Common myeloid progenitor, CD34-positive (primary cell): ENCODE data around the gene CELA2A. TPM values are rescaled to one million over a fixed set of nuclear protein-coding genes. Genes with fewer than 3 reads are reported as not detected.

ENCODE experiments used
- CTCF ChIA-PET: fragments of 350-600 bp; sonication (Branson Sonifier 250); formaldehyde crosslinking; loops from one replicate; lab custom pipeline; 2021; ENCODE audit warnings: antibody characterized with exemption; lab: Charles Lee
- POLR2A ChIA-PET: fragments of 350-600 bp; sonication (Branson Sonifier 250); formaldehyde crosslinking; loops from one replicate; lab custom pipeline; 2021; ENCODE audit warnings: antibody characterized with exemption; lab: Charles Lee
- DNase-seq, 3 donors: peaks; one replicate each; pipeline versions ENCODE4 v3.0.0 to v3.0.0-alpha.2; 2013
- H3K27ac ChIP-seq, 2 experiments: 1 replicate in 1 of 2; 2 replicates in 1 of 2; pipeline ENCODE4 v1.7.0; 2013; ENCODE audit warnings: inconsistent platforms in 2 of 2, low read length in 2 of 2, mild to moderate bottlenecking in 2 of 2, low read depth in 1 of 2, moderate library complexity in 1 of 2; ENCODE audit not compliant: severe bottlenecking in 2 of 2, insufficient read depth in 1 of 2, poor library complexity in 1 of 2
- H3K27me3 ChIP-seq, 5 experiments: replicated peaks in 2 of 5; 1 replicate in 3 of 5; 2 replicates in 2 of 5; pipeline versions ENCODE4 v1.6.1 to v1.7.0; 2013; ENCODE audit warnings: low read length in 4 of 5, mild to moderate bottlenecking in 2 of 5, moderate library complexity in 2 of 5, inconsistent platforms in 1 of 5; ENCODE audit not compliant: insufficient read depth in 5 of 5, control insufficient read depth in 4 of 5
- H3K36me3 ChIP-seq, 4 experiments: 1 replicate in 2 of 4; 2 replicates in 2 of 4; pipeline versions ENCODE4 v1.6.1 to v1.7.0; 2013; ENCODE audit warnings: low read length in 3 of 4, control low read depth in 1 of 4, mild to moderate bottlenecking in 1 of 4; ENCODE audit not compliant: control insufficient read depth in 4 of 4, insufficient read depth in 4 of 4
- H3K4me1 ChIP-seq, 4 experiments: 1 replicate in 3 of 4; 2 replicates in 1 of 4; pipeline versions ENCODE4 v1.6.1 to v1.7.1; 2013; ENCODE audit warnings: low read length in 3 of 4, mild to moderate bottlenecking in 3 of 4, control low read depth in 1 of 4, inconsistent platforms in 1 of 4, moderate library complexity in 1 of 4; ENCODE audit not compliant: control insufficient read depth in 4 of 4, insufficient read depth in 4 of 4; ENCODE audit errors: control extremely low read depth in 1 of 4
- H3K4me3 ChIP-seq, 7 experiments: 1 replicate in 4 of 7; 2 replicates in 3 of 7; pipeline versions ENCODE4 v1.5.1 to v1.7.0; 2013; ENCODE audit warnings: mild to moderate bottlenecking in 7 of 7, low read length in 6 of 7, moderate library complexity in 6 of 7, inconsistent platforms in 2 of 7, low read depth in 2 of 7, control low read depth in 1 of 7; ENCODE audit not compliant: insufficient read depth in 4 of 7, control insufficient read depth in 1 of 7; ENCODE audit errors: extremely low read depth in 1 of 7
- H3K9me3 ChIP-seq, 5 experiments: 1 replicate in 4 of 5; 2 replicates in 1 of 5; pipeline versions ENCODE4 v1.6.1 to v1.7.1; 2013; ENCODE audit warnings: low read length in 4 of 5, mild to moderate bottlenecking in 2 of 5, inconsistent platforms in 1 of 5, low read depth in 1 of 5, moderate library complexity in 1 of 5; ENCODE audit not compliant: control insufficient read depth in 4 of 5, insufficient read depth in 2 of 5; ENCODE audit errors: control extremely low read depth in 1 of 5
- WGBS: methylation state at CpG from one replicate; pipeline ENCODE4 v1.1.5; 2013; ENCODE audit not compliant: insufficient coverage; 5-methylcytosine and 5-hydroxymethylcytosine counted together
- polyA plus RNA-seq: library from polyadenylated mRNA; unstranded; fragments of 120-200 nt; gene quantifications from one replicate; pipeline ENCODE4 v1.2.1, GENCODE V29; 2013

CELA2A gene
- not detected for polyA plus RNA-seq

DNA sequence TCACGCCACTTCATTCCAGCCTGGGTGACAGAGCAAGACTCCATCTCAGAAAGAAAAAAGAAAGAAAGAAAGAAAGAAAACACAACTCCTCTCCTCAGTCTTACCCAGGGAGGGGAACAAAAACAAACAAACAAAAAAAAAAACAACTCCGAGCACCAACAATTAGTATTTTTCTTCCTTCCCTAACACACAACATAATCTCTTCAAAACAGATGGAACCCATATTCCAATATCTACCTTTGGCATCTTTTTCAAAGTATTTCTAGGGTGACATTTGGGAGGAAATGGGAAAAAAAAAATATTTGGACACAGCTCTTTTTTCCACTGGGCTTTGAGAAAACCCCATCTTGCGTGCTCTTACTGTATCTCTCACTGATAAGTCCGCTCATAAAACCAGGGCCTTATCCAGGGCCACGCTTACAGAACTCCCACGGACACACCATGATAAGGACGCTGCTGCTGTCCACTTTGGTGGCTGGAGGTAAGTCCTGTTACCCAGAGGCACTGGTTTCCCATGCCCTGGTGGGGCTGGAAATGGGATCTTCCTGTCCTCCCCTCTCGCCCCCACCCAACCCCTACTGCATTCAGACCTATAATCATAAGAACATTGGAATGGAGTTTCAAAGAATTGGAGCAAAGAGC lies at the start of gene CELA2A:
Gene CELA2A, plus strand, starts transcription at position 420 of the 642 bp plus-strand sequence. Its CDS starts 22 bp downstream, at position 442.
- ChIA-PET POLR2A (no interaction called here), CTCF (no interaction called here)
- H3K27ac ChIP-seq, result no peak within 1 kb of the TSS
- H3K4me3 ChIP-seq, result no peak within 1 kb of the TSS
- no peaks in the 10 kb centered on the region for H3K27me3 ChIP-seq
- WGBS, result 100% methylated on average over 6 of the region's 8 CpGs
- DNase-seq, result no peak
- H3K36me3 ChIP-seq, result no peaks in the 10 kb centered on the region
- H3K4me1 ChIP-seq, result no peaks in the 10 kb centered on the region
- no peaks in the 10 kb centered on the region for H3K9me3 ChIP-seq

DNA sequence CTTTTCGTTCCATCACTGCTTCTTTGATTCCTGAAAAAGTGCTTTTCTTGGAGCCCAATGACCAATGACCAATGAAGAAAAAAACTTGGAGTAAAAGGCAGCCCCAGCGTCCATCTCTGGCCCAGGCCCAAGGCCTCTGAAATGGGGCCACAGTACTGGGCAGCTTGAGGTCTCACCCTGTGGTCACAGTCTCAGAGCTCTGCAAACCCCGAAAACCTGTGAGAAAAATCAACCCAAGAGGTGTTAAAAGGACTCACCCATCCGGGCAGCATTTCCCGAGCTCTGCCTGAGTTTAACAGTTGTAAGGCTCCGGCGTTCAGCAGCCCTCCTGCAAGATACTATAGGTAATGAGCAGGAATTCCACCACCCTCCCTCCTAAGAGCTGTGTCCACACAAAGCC lies 49.0 kb upstream of the CELA2A start:
- DNase-seq, result no peak
- Histone ChIP-seq H3K27ac (no peak overlapping the region), H3K27me3 (peaks cover 0 to 5% (median 0%) of the 10 kb centered on the region in 5 experiments), H3K4me1 (peaks cover 3 to 31% (median 27%) of the 10 kb centered on the region in 4 experiments), H3K36me3 (peaks cover 0 to 4% (median 0%) of the 10 kb centered on the region in 4 experiments), H3K9me3 (no peaks in the 10 kb centered on the region), H3K4me3 (no peak overlapping the region)
- ChIA-PET CTCF (interaction anchor here (2.1 to 3.5 kb wide), 2 partner anchors 22 to 84 kb away, joined by 7 to 16 read pairs; no protein-coding TSS in a partner anchor), POLR2A (interaction anchor here (1.5 kb wide), 1 partner anchor 10 kb away, joined by 3 read pairs; no protein-coding TSS in a partner anchor)
- 94% methylated on average over 6 of the region's 7 CpGs for WGBS

DNA sequence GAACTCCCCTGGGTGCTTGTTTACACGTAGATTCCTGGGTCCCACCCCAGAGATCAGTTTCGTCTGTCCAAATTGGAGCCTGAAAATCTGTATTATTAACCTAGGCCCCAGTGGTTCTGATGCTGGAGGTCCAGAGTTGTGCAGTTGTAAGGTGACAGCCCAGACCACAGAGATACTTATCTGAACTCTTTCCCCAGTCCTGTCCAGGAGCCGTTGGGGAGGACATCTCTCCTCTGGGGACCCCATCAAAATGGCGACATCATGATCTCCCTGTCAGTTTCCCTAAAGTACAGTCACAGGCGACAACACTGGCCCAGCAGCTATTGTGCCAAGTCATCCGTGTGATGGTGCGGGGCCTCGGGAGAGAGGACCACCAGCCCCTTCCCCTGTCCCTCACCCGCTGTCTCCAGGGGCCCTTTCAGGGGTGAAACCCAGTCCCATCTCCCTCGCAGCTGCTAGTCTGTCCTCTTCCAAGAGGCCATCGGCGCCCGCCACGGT lies 47.6 kb upstream of the CELA2A start:
- CTCF ChIA-PET, result interaction anchor here (1.3 to 3.5 kb wide), 3 partner anchors 23 to 85 kb away, joined by 3 to 16 read pairs (median 7); no protein-coding TSS in a partner anchor

DNA sequence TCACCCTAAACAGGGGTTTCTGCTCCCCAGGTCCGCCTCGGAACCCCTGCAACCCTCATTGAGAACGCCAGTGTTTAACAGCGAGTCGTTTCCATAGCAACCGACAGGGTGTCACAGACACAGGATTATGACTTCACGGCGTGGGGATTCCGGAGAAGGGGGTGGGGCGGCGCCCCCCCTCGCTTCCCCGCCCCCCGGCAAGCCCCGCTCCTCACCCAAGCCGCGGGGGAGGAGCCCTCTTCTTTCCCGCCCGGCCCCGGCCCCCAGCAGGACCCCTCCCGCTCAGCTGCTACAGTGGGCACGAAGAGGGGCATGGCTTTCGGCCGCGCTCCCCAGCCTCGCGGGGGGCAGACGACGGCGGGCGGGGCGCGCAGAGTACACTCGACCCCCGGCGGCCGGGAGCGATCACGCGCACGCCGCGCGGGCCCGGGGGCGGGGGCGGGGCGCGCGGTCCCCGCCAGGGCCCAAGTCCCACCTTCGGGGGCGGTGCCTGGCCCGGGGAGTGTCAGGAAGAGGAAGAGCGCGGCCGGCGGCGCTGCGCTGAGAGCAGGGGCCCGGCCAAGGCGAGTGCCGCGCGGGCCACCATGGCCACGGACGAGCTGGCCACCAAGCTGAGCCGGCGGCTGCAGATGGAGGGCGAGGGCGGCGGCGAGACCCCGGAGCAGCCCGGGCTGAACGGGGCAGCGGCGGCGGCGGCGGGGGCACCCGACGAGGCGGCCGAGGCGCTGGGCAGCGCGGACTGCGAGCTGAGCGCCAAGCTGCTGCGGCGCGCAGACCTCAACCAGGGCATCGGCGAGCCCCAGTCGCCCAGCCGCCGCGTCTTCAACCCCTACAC lies 46.9 kb upstream of the CELA2A start, which contains the start of gene EFHD2:
Gene EFHD2, plus strand, starts transcription at position 501 of the 835 bp plus-strand sequence. Its CDS starts 84 bp downstream, at position 585.
- Histone ChIP-seq H3K27ac (peak within 1 kb of the TSS; percentile 54 to 79), H3K36me3 (peaks cover 0 to 23% (median 9%) of the 10 kb centered on the region in 4 experiments), H3K4me1 (peaks cover 4 to 51% (median 45%) of the 10 kb centered on the region in 4 experiments), H3K27me3 (peaks cover 0 to 5% (median 0%) of the 10 kb centered on the region in 5 experiments), H3K4me3 (peak within 1 kb of the TSS; percentile 74 to 91 (median 80)), H3K9me3 (no peaks in the 10 kb centered on the region)
- CTCF ChIA-PET, result no interaction called here
- under 1% methylated on average over 67 of the region's 99 CpGs for WGBS
- peak; percentile 91 to 97 (median 97) for DNase-seq
- POLR2A ChIA-PET, result interaction anchor here (0.5 to 0.6 kb wide), 2 partner anchors 29 to 82 kb away, joined by 3 read pairs; no protein-coding TSS in a partner anchor

More for the DNA sequence above, 47.6 kb upstream of the CELA2A start:
- peaks cover 0 to 5% (median 0%) of the 10 kb centered on the region in 5 experiments for H3K27me3 ChIP-seq
- peaks cover 4 to 44% (median 39%) of the 10 kb centered on the region in 4 experiments for H3K4me1 ChIP-seq
- POLR2A ChIA-PET, result interaction anchor here (0.6 to 1.5 kb wide), 2 partner anchors 8 to 82 kb away, joined by 3 read pairs; no protein-coding TSS in a partner anchor
- H3K27ac ChIP-seq, result peak overlapping the region; percentile 54 to 79
- peak overlapping the region; percentile 74 to 91 (median 80) for H3K4me3 ChIP-seq
- H3K9me3 ChIP-seq, result no peaks in the 10 kb centered on the region
- no peak for DNase-seq
- whole genome bisulfite sequencing, result 28% methylated on average over 14 of the region's 14 CpGs
- H3K36me3 ChIP-seq, result peaks cover 0 to 16% (median 5%) of the 10 kb centered on the region in 4 experiments

DNA sequence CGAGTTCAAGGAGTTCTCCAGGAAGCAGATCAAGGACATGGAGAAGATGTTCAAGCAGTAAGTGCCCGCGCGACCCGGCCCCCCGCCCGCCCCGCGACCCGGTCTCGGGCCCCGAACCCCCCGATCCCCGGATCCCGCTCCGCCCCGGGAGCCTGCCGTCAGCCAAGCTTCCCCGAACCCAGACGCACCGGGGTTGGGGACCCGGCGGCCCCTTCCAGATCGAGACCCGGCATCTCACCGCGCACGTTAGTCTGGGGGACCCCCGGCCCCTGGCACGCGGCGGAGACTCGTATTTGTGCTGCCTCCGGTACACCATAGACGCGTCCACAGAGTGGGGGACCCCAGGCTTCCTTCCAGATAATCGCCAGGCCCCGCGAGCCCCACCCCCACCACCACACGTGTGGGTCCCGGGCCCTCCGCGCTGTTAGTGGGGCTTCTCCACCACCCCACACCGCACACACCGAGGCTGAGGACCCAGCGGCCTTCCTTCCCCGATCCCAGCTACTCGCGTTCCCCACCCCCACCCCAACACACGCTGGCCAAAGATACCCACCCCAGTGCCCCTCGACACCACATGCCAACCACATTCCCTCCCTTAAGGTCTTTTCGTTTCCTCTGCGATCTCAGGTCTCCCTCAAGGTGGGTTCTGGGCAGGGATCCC lies 46.2 kb upstream of the CELA2A start:
- Histone ChIP-seq H3K9me3 (no peaks in the 10 kb centered on the region), H3K4me1 (peaks cover 8 to 58% (median 51%) of the 10 kb centered on the region in 4 experiments), H3K36me3 (peaks cover 0 to 30% (median 10%) of the 10 kb centered on the region in 4 experiments), H3K27ac (peak overlapping the region; percentile 54 to 79), H3K27me3 (peaks cover 0 to 5% (median 0%) of the 10 kb centered on the region in 5 experiments), H3K4me3 (peak overlapping the region; percentile 74 to 91 (median 80))
- ChIA-PET CTCF (interaction anchor here (1.2 kb wide), 1 partner anchor 9 kb away, joined by 3 read pairs; no protein-coding TSS in a partner anchor), POLR2A (interaction anchor here (0.5 kb wide), 1 partner anchor 30 kb away, joined by 3 read pairs; no protein-coding TSS in a partner anchor)
- peak in 1 of 3 donors; percentile 51 for DNase-seq
- under 1% methylated on average over 51 of the region's 53 CpGs for WGBS

DNA sequence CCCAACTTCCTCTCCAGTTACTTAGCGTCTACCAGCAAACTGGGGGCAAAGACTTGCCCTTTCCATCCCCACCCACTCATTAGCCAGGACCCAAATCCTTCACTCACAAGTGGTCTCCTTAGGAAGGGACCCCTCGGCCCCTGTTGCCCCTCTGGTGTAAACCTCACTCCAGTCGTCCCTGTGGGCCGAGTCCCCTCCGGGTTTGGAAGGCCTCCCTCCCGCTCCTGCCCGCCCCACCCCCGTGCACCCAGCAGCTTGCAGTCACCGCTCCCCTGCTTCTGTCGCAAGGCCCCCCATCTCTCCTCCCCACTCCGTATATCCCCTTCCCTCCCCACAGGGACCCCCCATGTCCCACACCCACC lies 45.7 kb upstream of the CELA2A start:
- no peak for DNase-seq
- Histone ChIP-seq H3K9me3 (no peaks in the 10 kb centered on the region), H3K4me3 (peak overlapping the region; percentile 74 to 91 (median 80)), H3K4me1 (peaks cover 8 to 63% (median 56%) of the 10 kb centered on the region in 4 experiments), H3K36me3 (peaks cover 0 to 31% (median 10%) of the 10 kb centered on the region in 4 experiments), H3K27me3 (peaks cover 0 to 4% (median 0%) of the 10 kb centered on the region in 5 experiments), H3K27ac (peak overlapping the region; percentile 15 to 79)
- CTCF ChIA-PET, result interaction anchor here (0.5 to 1.9 kb wide), 5 partner anchors 10 to 144 kb away, joined by 3 to 4 read pairs (median 3); no protein-coding TSS in a partner anchor
- POLR2A ChIA-PET, result interaction anchor here (0.6 to 1.3 kb wide), 2 partner anchors 21 to 42 kb away, joined by 3 to 6 read pairs; no protein-coding TSS in a partner anchor
- 8% methylated on average over 11 of the region's 11 CpGs for WGBS
